Left ventricle myocardium inferior (tissue), 1 donor: Measurements from ENCODE around the gene MTMR2. TPM values are rescaled to one million over a fixed set of nuclear protein-coding genes. Genes with fewer than 3 reads are reported as not detected.

Experiments used
- DNase-seq: peaks from one replicate; pipeline ENCODE4 v3.0.0-alpha.2; 2020
- H3K27ac ChIP-seq: fragments of 200-600 bp; replicated peaks from 2 replicates; pipeline ENCODE4 v1.8.0; 2021
- H3K27me3 ChIP-seq: fragments of 200-600 bp; 2 replicates; pipeline ENCODE4 v1.8.0; 2021; ENCODE audit warnings: low read depth
- H3K36me3 ChIP-seq: fragments of 200-600 bp; 2 replicates; pipeline ENCODE4 v1.8.0; 2021
- H3K4me1 ChIP-seq: fragments of 200-600 bp; 2 replicates; pipeline ENCODE4 v1.8.0; 2021
- H3K4me3 ChIP-seq: fragments of 200-600 bp; 2 replicates; pipeline ENCODE4 v1.8.0; 2021; ENCODE audit warnings: mild to moderate bottlenecking, moderate library complexity
- H3K9me3 ChIP-seq: fragments of 200-600 bp; replicated peaks from 2 replicates; pipeline ENCODE4 v1.8.0; 2021
- intact Hi-C: fragments of 100-400 bp; cut with micrococcal nuclease; formaldehyde crosslinking; loops from one replicate; pipeline ENCODE4 v1.11.0; 2022
- total RNA-seq: library from RNA; stranded (reverse); fragmentation: NEBNext Ultra II Directional; extraction: Animal tissue kit (Norgen Biotek cat#: 25700); gene quantifications from one replicate; pipeline ENCODE4 v1.2.1, GENCODE V29; 2021
- TF ChIP-seq, protein P1 (sequence below): fragments of 200-600 bp; IDR thresholded peaks from 2 replicates; pipeline ENCODE4 v1.8.0; 2021; ENCODE audit warnings: antibody characterized with exemption, mild to moderate bottlenecking, borderline replicate concordance
- donor health status: DM: no; HTN: yes; CAD: no; lungs with severe emphysema.

Gene MTMR2
- total RNA-seq, 1 donor from 2014 or later, result 16.7 TPM

DNA sequence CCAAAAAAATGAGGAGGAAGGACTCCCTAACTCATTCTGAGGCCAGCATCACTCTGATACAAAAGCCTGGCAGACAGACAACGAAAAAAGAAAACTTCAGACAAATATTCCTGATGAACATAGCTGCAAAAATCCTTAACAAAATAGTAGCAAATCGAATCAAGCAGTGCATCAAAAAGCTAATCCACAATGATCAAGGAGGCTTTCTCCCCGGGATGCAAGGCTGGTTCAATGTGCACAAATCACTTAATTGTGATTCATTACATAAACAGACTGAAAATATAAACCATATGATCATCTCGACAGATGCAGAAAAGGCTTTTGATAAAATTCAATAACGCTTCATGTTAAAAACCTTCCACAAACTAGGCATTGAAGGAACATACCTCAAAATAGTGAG lies 16.4 kb downstream of the MTMR2 start:
- Histone ChIP-seq H3K27ac (no peak overlapping the region), H3K27me3 (no peaks in the 10 kb centered on the region), H3K36me3 (no peaks in the 10 kb centered on the region), H3K4me3 (no peak overlapping the region), H3K9me3 (peaks cover 4% of the 10 kb centered on the region), H3K4me1 (peaks cover 37% of the 10 kb centered on the region)
- intact Hi-C loops, result no loop called here
- TF ChIP-seq, protein P1, sequence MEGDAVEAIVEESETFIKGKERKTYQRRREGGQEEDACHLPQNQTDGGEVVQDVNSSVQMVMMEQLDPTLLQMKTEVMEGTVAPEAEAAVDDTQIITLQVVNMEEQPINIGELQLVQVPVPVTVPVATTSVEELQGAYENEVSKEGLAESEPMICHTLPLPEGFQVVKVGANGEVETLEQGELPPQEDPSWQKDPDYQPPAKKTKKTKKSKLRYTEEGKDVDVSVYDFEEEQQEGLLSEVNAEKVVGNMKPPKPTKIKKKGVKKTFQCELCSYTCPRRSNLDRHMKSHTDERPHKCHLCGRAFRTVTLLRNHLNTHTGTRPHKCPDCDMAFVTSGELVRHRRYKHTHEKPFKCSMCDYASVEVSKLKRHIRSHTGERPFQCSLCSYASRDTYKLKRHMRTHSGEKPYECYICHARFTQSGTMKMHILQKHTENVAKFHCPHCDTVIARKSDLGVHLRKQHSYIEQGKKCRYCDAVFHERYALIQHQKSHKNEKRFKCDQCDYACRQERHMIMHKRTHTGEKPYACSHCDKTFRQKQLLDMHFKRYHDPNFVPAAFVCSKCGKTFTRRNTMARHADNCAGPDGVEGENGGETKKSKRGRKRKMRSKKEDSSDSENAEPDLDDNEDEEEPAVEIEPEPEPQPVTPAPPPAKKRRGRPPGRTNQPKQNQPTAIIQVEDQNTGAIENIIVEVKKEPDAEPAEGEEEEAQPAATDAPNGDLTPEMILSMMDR, result no peak
- no peak for DNase-seq

DNA sequence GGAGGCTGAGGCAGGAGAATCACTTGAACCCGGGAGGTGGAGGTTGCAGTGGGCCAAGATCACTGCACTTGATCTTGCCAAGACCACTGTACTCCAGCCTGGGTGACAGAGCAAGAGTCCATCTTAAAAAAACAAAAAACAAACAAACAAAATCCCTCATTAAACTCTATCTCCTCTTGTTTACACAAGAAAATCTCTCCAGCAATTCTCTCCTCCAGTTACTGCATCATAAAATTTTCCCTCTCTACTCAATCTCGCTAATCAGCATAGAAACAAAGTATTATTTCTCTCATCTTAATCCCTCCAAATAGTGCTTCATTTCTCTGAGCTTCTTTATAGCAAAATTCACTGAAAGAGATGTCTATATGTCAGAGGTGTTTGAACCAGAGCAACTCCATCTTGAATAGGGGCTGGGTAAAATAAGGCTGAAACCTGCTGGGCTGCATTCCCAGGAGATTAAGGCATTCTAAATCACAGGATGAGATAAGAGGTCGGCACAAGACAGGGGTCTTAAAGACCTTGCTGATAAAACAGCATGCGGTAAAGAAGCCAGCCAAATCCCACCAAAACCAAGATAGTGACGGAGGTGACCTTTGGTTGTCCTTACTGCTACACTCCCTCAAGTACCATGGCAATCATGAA lies 19.8 kb downstream of the MTMR2 start:
- intact Hi-C loops, result no loop called here
- no peak overlapping the region for H3K4me3 ChIP-seq
- H3K27me3 ChIP-seq, result no peaks in the 10 kb centered on the region
- H3K27ac ChIP-seq, result no peak overlapping the region
- DNase-seq, result no peak
- H3K9me3 ChIP-seq, result peaks cover 4% of the 10 kb centered on the region
- TF ChIP-seq, protein P1, result no peak
- H3K36me3 ChIP-seq, result no peaks in the 10 kb centered on the region
- peaks cover 36% of the 10 kb centered on the region for H3K4me1 ChIP-seq

DNA sequence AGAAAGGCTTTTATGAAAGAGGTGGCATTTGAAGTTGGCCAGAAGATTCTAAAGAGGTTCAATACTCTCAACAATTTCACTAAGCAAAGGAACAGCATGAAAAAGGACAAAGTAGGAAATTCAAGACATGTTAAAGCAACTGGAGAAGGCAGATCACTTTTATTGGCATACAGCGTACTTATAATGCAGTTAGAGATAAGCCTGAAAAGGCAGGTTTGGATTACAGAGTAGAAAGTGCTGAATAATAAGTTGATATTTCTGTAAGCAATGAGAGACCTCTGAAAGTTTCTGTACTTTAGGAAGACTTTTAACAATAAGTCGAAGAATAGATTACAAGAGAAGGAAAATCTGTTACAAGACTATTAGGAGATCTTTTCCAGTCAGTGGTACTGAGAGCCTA lies 25.1 kb downstream of the MTMR2 start:
- no peaks in the 10 kb centered on the region for H3K27me3 ChIP-seq
- intact Hi-C loops, result no loop called here
- no peaks in the 10 kb centered on the region for H3K36me3 ChIP-seq
- TF ChIP-seq, protein P1, result no peak
- no peak for DNase-seq
- H3K9me3 ChIP-seq, result no peaks in the 10 kb centered on the region
- no peak overlapping the region for H3K27ac ChIP-seq
- peaks cover 52% of the 10 kb centered on the region for H3K4me1 ChIP-seq
- H3K4me3 ChIP-seq, result no peak overlapping the region

DNA sequence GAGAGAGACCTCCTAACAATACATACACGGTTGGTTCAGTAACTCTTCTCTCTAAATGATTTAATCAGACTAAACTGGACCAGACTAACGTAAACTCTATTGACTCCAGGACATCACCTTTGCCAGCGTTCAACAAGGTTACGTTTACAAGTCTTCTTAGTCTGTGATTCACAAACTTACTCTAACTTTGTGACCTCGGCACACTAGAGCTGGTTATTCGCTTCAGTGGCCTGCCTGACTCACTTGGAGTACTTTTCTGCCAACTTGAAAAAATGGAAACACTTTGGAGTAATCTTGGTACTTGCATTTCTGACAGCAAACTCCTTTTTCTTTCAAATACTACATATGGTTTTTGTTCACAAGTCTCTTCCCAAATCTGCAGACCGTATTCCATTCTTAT lies 26.2 kb downstream of the MTMR2 start:
- intact Hi-C loops, result no loop called here
- H3K27me3 ChIP-seq, result no peaks in the 10 kb centered on the region
- H3K4me3 ChIP-seq, result no peak overlapping the region
- TF ChIP-seq, protein P1, result no peak
- no peaks in the 10 kb centered on the region for H3K9me3 ChIP-seq
- H3K4me1 ChIP-seq, result peaks cover 45% of the 10 kb centered on the region
- no peak overlapping the region for H3K27ac ChIP-seq
- no peaks in the 10 kb centered on the region for H3K36me3 ChIP-seq
- no peak for DNase-seq

DNA sequence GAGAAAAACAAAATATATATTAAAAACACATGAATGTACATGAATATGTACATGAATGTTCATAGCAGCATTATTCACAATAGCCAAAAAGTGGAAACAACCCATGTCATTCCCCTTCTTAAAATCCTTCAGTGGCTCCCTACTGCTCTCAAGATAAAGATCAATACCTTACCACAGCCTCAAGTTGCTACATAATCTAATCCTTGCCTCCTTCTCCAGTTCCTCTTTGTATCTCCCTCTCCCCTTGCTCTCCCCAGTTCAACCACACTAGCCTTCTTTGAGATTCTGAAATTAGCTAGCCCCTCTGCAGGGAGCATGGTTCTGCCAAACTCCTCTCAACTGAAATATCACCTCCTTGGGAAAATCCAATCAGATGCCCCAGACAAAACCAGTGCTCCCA lies 28.1 kb downstream of the MTMR2 start:
- Histone ChIP-seq H3K36me3 (no peaks in the 10 kb centered on the region), H3K4me3 (no peak overlapping the region), H3K9me3 (no peaks in the 10 kb centered on the region), H3K4me1 (peaks cover 42% of the 10 kb centered on the region), H3K27me3 (no peaks in the 10 kb centered on the region), H3K27ac (no peak overlapping the region)
- intact Hi-C loops, result no loop called here
- TF ChIP-seq, protein P1, result no peak
- no peak for DNase-seq
